ENCODE measurements around the gene SERTAD3. TPM values are rescaled to one million over a fixed set of nuclear protein-coding genes. Genes with fewer than 3 reads are reported as not detected.

Gene SERTAD3
- total RNA-seq, 2 donors from 2014 or later = 22.7 to 37.3 TPM

- Histone ChIP-seq H3K9me3 (no peaks in the 10 kb centered on the region), H3K36me3 (no peaks in the 10 kb centered on the region), H3K27ac (peak within 1 kb of the TSS; percentile 81 to 96), H3K4me3 (peak within 1 kb of the TSS; percentile 29 to 69), H3K27me3 (replicated peaks; ENCODE audit: insufficient read depth) (no peaks in the 10 kb centered on the region), H3K4me1 (replicated peaks) (peaks cover 6% of the 10 kb centered on the region)
- no peak for DNase-seq (ENCODE audit: low spot score)
- TF ChIP-seq, protein P1, sequence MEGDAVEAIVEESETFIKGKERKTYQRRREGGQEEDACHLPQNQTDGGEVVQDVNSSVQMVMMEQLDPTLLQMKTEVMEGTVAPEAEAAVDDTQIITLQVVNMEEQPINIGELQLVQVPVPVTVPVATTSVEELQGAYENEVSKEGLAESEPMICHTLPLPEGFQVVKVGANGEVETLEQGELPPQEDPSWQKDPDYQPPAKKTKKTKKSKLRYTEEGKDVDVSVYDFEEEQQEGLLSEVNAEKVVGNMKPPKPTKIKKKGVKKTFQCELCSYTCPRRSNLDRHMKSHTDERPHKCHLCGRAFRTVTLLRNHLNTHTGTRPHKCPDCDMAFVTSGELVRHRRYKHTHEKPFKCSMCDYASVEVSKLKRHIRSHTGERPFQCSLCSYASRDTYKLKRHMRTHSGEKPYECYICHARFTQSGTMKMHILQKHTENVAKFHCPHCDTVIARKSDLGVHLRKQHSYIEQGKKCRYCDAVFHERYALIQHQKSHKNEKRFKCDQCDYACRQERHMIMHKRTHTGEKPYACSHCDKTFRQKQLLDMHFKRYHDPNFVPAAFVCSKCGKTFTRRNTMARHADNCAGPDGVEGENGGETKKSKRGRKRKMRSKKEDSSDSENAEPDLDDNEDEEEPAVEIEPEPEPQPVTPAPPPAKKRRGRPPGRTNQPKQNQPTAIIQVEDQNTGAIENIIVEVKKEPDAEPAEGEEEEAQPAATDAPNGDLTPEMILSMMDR (IDR thresholded peaks at IDR 0.05) = no peak
- no peak for TF ChIP-seq POLR2A (IDR thresholded peaks at IDR 0.05)
- no peak for TF ChIP-seq POLR2AphosphoS5 (IDR thresholded peaks at IDR 0.05)
- 6% methylated on average over 55 of the region's 87 CpGs for WGBS
- intact Hi-C loops (cut with DNase I) = loop anchor here (5.0 to 10.0 kb wide), 4 partner anchors 58 to 168 kb away; partner anchors contain the start of genes LTBP4 and SHKBP1
These were observed 23.0 kb upstream of the SERTAD3 start, which contains the start of gene SPTBN4 for GRCh38 chr19:40466985-40467734. SPTBN4 (plus strand) TSS chr19:40467001; CDS start chr19:40472622, 5,621 bp downstream.

DNA sequence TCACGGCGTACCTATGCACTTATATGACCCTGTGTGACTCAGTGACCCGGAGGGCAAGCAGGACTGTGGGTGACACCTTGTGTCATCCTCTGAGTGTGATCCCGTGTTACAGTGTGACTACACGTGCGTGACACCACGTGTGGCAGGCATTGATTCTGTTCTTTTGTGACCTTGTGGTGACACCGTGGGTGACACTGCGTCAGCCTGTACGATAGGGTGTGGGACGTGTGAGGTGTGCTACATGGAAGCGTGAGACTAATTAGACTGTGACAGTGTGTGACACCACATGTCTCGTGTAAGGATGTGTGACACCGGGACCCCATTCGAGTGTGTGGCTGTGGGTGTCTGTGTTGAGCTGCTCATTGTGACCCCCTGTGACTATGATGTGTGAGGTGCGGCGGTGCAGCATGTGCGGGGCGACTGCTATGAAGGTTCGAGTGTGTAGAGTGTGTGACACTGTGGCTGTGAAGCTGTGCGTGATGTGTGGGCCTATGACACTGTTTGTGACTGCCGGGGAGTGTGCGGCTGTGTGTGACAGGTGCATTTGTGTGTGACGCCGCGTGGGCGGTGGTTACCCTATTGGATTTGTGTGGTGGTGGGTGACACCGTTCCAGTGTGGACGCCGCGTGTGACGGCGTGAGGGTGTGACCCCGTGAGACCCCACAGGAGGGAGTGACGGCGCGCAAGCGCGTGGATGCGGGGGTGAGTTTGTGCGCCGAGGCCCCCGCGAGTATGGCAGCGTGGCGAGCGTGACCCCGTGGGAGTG lies 22.3 kb upstream of the SERTAD3 start:
- TF ChIP-seq, protein P1 (IDR thresholded peaks at IDR 0.05) = no peak
- TF ChIP-seq POLR2A (IDR thresholded peaks at IDR 0.05) = no peak
- no peak for TF ChIP-seq POLR2AphosphoS5 (IDR thresholded peaks at IDR 0.05)
- intact Hi-C loops (cut with DNase I) = loop anchor here (5.0 to 10.0 kb wide), 4 partner anchors 58 to 168 kb away; partner anchors contain the start of genes LTBP4 and SHKBP1
- WGBS = 8% methylated on average over 47 of the region's 48 CpGs
- H3K4me3 ChIP-seq = peak overlapping the region; percentile 29 to 69
- no peaks in the 10 kb centered on the region for H3K36me3 ChIP-seq
- H3K9me3 ChIP-seq = no peaks in the 10 kb centered on the region
- H3K27me3 ChIP-seq (replicated peaks; ENCODE audit: insufficient read depth) = no peaks in the 10 kb centered on the region
- peak overlapping the region; percentile 81 to 96 for H3K27ac ChIP-seq
- peaks cover 11% of the 10 kb centered on the region for H3K4me1 ChIP-seq (replicated peaks)
- no peak for DNase-seq (ENCODE audit: low spot score)

DNA sequence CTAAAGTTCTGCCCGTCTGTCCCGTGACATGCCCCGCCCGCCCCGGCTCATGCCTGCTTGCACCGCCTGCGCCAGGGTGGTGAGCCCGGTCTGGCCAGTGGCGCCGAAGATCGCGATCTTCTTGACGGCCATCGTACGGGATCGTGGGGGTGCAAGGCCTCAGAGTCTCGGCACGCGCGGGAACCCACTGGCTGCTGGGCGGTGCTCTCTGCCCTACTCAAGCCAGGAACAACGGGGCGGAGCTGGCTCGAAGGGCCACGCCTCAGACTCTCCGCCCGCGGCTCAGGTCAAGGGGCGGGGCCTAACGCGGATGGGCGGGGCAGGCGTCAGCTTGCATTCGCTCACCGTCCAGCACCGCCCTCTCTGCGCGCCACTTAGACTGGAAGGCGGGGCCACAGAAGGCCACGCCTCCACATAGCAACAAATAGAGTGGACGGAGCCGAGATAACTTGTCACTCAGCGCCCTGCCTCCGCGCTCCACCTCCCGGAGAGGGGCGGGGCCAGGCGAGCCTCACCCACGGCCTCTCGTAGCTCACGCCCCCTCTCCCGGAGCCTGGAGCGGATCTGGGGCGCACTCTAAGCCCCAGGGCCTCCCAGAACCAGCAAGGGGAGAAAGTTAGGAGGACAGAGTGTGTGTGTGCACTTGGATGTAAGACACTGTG lies 21.6 kb upstream of the SERTAD3 start, which contains the start of gene BLVRB:
Gene BLVRB, minus strand, starts transcription at position 189 of the 662 bp plus-strand sequence. Its CDS starts 57 bp downstream, at position 132.
- TF ChIP-seq, protein P1 (IDR thresholded peaks at IDR 0.05) = peak in 1 of 4 experiments; percentile 6
- TF ChIP-seq POLR2AphosphoS5 (IDR thresholded peaks at IDR 0.05) (peak; percentile 98), POLR2A (IDR thresholded peaks at IDR 0.05) (peak; percentile 98)
- Histone ChIP-seq H3K4me1 (replicated peaks) (peaks cover 11% of the 10 kb centered on the region), H3K27me3 (replicated peaks; ENCODE audit: insufficient read depth) (no peaks in the 10 kb centered on the region), H3K27ac (peak within 1 kb of the TSS; percentile 96 to 97), H3K4me3 (peak within 1 kb of the TSS; percentile 69 to 71), H3K36me3 (no peaks in the 10 kb centered on the region), H3K9me3 (no peaks in the 10 kb centered on the region)
- intact Hi-C loops (cut with DNase I) = loop anchor here (2.0 to 10.0 kb wide), 6 partner anchors 21 to 169 kb away; partner anchors contain the start of genes LTBP4, SERTAD1, SERTAD3 and SHKBP1
- peak; percentile 100 for DNase-seq (ENCODE audit: low spot score)
- WGBS = under 1% methylated on average over 46 of the region's 54 CpGs

GRCh38 chr19:40465025-40465556 lies 21.0 kb upstream of the SERTAD3 start:
- intact Hi-C loops (cut with DNase I) = loop anchor here (2.0 to 10.0 kb wide), 6 partner anchors 20 to 170 kb away; partner anchors contain the start of genes LTBP4, SERTAD1, SERTAD3 and SHKBP1
- no peak for DNase-seq (ENCODE audit: low spot score)
- Histone ChIP-seq H3K27me3 (replicated peaks; ENCODE audit: insufficient read depth) (no peaks in the 10 kb centered on the region), H3K9me3 (no peaks in the 10 kb centered on the region), H3K4me3 (peak overlapping the region; percentile 69 to 71), H3K4me1 (replicated peaks) (peaks cover 11% of the 10 kb centered on the region), H3K36me3 (no peaks in the 10 kb centered on the region), H3K27ac (peak overlapping the region; percentile 96 to 97)
- WGBS = 14% methylated on average over 11 of the region's 11 CpGs
- TF ChIP-seq, protein P1 (IDR thresholded peaks at IDR 0.05) = no peak
- no peak for TF ChIP-seq POLR2AphosphoS5 (IDR thresholded peaks at IDR 0.05)
- no peak for TF ChIP-seq POLR2A (IDR thresholded peaks at IDR 0.05)
